Activated CD4-positive, alpha-beta T cell treated with anti-CD3 and anti-CD28 coated beads for 4 hours (primary cell): ENCODE data around the gene IL17RA.

Experiments
- DNase-seq, 2 donors: peaks; one replicate each; pipeline ENCODE4 v3.0.0-alpha.2; 2020

IL17RA gene

DNA sequence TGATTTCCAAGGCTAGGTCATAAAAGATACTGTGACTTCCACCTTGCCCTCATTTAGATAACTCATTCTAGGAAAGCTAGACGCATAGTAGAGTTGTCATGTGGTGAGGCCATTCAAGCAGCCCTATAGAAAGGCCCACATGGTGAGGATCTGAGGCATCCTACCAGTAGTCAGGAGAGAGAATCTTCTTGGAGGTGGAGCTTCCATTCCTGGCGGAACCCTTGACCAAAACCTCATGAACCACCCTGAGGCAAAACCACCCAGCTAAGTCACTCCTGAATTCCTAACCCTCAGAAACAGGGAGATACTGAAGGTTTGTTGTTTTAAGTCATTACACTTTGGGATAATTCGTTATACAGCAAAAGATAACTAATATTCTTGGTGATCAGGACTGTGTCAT lies 77.2 kb downstream of the IL17RA start:
- DNase-seq = no peak

DNA sequence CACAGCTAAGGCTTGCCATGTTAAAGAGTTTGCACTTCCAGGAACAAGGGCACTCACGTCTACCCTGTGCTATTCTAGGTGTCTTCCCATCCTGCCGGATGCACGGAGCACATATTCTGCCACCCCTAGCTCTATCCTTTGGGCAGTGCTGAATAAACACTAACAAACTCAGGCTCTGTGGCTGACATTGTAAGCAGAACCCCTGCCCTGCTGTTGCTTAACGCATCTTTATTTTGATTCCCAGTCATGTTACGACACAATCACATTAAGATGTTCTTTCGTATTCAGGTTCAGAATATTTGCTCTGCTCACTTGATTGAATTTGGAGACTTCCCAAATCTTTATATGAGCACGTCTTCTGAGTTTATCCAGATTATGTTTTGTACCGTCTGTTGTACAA lies 77.9 kb downstream of the IL17RA start:
- no peak for DNase-seq

DNA sequence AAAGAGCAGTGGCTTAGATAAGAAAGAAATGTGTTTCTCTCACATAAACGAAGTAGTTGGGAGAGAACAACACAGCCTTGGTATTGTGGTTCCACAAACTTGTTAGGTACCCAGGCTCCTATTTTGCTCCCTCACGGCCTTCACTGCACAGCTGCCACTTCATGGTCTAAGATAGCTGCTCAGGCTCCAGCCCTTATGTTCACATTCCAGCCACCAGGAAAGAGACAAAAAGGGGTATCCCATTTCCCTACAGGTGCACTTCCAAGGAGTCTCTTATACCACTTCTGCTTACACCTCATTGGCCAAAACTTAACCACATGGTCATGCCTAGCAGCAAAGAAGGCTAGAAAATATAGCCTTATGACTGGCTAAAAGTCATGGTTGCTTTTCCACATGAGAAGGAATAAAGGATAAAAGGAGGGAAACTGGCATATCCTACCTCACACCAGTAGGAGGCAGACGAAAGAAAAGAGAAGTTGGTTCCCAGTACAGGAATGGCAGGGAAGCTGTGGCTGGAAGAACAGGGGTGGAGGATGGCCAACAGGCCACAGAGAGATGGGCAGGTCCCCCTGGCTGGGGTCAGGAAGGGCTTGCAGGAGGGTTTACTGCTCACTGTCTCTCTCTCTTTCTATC lies 79.7 kb downstream of the IL17RA start:
- DNase-seq = no peak
